ENCODE measurements around the gene NKX2-8. TPM values are rescaled to one million over a fixed set of nuclear protein-coding genes. Genes with fewer than 3 reads are reported as not detected.

Gene NKX2-8
- total and polyA plus RNA-seq, 2 experiments from 2014 or later: 0.83 TPM; not detected in 1

- Histone ChIP-seq H2AFZ (no peak overlapping the region), H3K4me3 (no peak overlapping the region), H3K4me2 (no peak overlapping the region), H4K20me1 (replicated peaks; ENCODE audit: insufficient read depth) (no peaks in the 10 kb centered on the region), H3K27me3 (ENCODE audit: insufficient read depth) (no peaks in the 10 kb centered on the region), H3K9me2 (ENCODE audit: insufficient read depth) (peaks cover 5% of the 10 kb centered on the region; the same call in 1 of the 2 replicates), H3F3A (replicated peaks; ENCODE audit: low read depth) (no peaks in the 10 kb centered on the region), H3K79me2 (replicated peaks; ENCODE audit: insufficient read depth) (no peaks in the 10 kb centered on the region), H3K4me1 (ENCODE audit: insufficient read depth) (no peaks in the 10 kb centered on the region), H3K27ac (ENCODE audit: low read depth) (no peak overlapping the region), H3K36me3 (ENCODE audit: insufficient read depth) (no peaks in the 10 kb centered on the region)
- H3K27me3 Mint-ChIP-seq (ENCODE audit: insufficient read depth, low read depth, poor library complexity): peaks cover 2% of the 10 kb centered on the region
- no peak overlapping the region for H3K27ac Mint-ChIP-seq
- TF ChIP-seq, protein P1, sequence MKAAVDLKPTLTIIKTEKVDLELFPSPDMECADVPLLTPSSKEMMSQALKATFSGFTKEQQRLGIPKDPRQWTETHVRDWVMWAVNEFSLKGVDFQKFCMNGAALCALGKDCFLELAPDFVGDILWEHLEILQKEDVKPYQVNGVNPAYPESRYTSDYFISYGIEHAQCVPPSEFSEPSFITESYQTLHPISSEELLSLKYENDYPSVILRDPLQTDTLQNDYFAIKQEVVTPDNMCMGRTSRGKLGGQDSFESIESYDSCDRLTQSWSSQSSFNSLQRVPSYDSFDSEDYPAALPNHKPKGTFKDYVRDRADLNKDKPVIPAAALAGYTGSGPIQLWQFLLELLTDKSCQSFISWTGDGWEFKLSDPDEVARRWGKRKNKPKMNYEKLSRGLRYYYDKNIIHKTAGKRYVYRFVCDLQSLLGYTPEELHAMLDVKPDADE (IDR thresholded peaks at IDR 0.05): no peak
- no peak for TF ChIP-seq ZNF114 (CRISPR knock-in tag; IDR thresholded peaks at IDR 0.05)
- TF ChIP-seq ZNF462 (CRISPR knock-in tag; IDR thresholded peaks at IDR 0.05): no peak
- TF ChIP-seq JUNB (IDR thresholded peaks at IDR 0.05; ENCODE audit: unreplicated experiment): no peak
- no peak for TF ChIP-seq NANOG (IDR thresholded peaks at IDR 0.05; ENCODE audit: borderline replicate concordance)
- no peak for TF ChIP-seq CREB1 (CRISPR knock-in tag; IDR thresholded peaks at IDR 0.05; ENCODE audit: low read depth)
- no peak for TF ChIP-seq ZNF331 (CRISPR knock-in tag; IDR thresholded peaks at IDR 0.05; ENCODE audit: low read depth)
- no peak for TF ChIP-seq EZH2phosphoT487 (IDR thresholded peaks at IDR 0.05; ENCODE audit: unreplicated experiment)
- no peak for TF ChIP-seq POLR2AphosphoS5 (IDR thresholded peaks at IDR 0.05; ENCODE audit: low read depth)
- TF ChIP-seq STAT1 (IDR thresholded peaks at IDR 0.05; ENCODE audit: unreplicated experiment): no peak
- TF ChIP-seq REST (IDR thresholded peaks at IDR 0.05; ENCODE audit: unreplicated experiment): no peak
- TF ChIP-seq, protein P2, sequence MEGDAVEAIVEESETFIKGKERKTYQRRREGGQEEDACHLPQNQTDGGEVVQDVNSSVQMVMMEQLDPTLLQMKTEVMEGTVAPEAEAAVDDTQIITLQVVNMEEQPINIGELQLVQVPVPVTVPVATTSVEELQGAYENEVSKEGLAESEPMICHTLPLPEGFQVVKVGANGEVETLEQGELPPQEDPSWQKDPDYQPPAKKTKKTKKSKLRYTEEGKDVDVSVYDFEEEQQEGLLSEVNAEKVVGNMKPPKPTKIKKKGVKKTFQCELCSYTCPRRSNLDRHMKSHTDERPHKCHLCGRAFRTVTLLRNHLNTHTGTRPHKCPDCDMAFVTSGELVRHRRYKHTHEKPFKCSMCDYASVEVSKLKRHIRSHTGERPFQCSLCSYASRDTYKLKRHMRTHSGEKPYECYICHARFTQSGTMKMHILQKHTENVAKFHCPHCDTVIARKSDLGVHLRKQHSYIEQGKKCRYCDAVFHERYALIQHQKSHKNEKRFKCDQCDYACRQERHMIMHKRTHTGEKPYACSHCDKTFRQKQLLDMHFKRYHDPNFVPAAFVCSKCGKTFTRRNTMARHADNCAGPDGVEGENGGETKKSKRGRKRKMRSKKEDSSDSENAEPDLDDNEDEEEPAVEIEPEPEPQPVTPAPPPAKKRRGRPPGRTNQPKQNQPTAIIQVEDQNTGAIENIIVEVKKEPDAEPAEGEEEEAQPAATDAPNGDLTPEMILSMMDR (conservative IDR thresholded peaks at IDR 0.05; ENCODE audit: low read depth in 2 of 2): no peak
- TF ChIP-seq EZH2 (IDR thresholded peaks at IDR 0.05; ENCODE audit: low read depth, unreplicated experiment): no peak
- DNase-seq (ENCODE audit: low spot score): no peak
- ATAC-seq: no peak
- H3K9me3 Mint-ChIP-seq: peaks cover 13% of the 10 kb centered on the region; the same call in 2 of the 3 replicates
- H3K4me1 Mint-ChIP-seq: no peaks in the 10 kb centered on the region
- H3K4me3 Mint-ChIP-seq: no peak overlapping the region
- no peaks in the 10 kb centered on the region for H3K36me3 Mint-ChIP-seq (ENCODE audit: low read depth)
Observed at GRCh38 chr14:36618641-36619040, 36.2 kb upstream of the NKX2-8 start.
